HG02938 (cell line): ENCODE measurements around the gene UBA5.
A peak's percentile ranks its signal among the peaks of the same experiment; 100 is the strongest.

Source experiments
- ATAC-seq: cut with Tn5 transposase; IDR thresholded peaks from one replicate; pipeline ENCODE4 v1.9.1; 2021; ENCODE audit warnings: mild to moderate bottlenecking, moderate library complexity; ENCODE audit not compliant: unreplicated experiment

The UBA5 gene

DNA sequence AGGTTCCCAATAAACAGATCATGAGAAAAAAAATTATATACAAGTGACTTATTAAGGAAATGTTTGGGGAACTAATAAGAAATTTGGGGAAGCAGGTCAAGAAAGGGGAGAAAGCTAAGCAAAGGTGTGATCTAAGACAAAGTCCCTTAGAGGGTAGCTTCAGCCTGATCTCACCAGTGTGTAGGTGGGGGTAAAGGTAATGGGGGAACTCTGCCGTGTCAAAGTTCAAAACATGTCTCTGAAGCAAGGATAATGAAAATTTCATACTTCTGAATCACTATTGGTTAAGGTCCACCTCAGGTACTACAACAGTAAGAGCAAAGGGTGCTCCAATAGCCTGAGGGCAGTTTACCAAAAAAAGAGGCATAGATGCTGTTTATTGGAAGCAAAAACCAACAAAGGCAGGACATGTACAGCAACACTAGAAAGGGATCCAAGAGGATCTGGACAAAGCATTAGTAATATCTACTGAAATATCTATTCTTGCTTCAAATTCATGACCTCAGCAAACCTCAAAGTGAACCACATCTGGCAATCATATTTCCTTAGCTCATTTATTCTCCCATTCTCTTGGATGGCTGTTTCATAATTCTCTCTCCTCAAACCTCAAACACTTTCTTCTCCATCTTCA is 7.4 kb upstream of the UBA5 start:
- no peak for ATAC-seq

DNA sequence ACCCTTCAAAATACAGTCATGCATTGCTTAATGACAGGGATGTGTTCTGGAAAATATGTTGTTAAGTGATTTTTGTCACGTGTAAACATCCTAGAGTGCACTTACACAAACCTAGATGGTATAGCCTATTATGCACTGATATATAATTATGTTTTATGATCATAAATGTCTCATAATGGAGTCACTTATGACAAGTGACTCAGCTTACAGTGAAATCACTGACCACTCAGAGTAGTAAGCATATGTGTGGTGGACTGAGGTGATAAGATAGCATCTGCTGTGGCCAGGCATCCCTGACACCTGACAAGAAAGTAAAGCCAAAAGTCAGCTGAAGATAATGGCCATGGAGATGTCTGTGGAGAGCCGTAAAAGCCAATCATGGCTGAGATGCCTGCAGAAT is 5.9 kb upstream of the UBA5 start:
- no peak for ATAC-seq

DNA sequence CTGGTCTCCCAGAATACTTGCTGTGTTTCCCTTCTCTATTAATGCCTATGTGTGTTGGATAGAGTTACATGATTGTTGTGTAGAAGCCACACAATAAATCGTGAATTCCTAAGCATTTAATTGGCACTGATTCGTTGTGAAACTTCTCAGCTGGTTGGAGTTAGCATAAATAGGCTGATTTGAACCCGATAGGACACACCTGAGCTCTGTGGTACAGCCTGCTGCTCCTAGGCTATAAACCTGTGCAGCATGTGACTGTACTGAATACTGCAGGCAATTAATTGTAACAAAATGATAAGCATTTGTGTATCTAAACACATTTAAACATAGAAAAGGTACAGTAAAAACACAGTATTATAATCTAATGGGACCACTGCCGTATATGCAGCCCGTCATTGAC is 5.4 kb upstream of the UBA5 start:
- ATAC-seq, result no peak

DNA sequence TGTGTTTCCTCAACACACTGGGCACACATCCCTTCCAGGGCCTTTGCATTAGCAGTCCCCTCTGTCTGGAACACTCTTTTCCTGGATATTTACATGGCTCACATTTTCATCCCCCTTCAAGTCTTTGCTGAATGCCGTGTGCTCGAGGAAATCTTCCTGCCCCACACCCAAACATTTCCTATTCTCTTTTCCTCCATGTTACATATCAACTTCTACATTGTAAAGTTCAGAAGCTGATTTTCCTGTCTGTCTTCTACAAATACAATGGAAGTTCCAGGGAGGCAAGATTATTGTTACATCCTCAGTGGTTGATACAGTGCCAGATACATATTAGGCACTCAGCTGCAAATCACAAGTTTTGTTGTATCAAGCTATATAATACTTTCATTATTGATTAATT is 4.7 kb upstream of the UBA5 start:
- ATAC-seq, result no peak

DNA sequence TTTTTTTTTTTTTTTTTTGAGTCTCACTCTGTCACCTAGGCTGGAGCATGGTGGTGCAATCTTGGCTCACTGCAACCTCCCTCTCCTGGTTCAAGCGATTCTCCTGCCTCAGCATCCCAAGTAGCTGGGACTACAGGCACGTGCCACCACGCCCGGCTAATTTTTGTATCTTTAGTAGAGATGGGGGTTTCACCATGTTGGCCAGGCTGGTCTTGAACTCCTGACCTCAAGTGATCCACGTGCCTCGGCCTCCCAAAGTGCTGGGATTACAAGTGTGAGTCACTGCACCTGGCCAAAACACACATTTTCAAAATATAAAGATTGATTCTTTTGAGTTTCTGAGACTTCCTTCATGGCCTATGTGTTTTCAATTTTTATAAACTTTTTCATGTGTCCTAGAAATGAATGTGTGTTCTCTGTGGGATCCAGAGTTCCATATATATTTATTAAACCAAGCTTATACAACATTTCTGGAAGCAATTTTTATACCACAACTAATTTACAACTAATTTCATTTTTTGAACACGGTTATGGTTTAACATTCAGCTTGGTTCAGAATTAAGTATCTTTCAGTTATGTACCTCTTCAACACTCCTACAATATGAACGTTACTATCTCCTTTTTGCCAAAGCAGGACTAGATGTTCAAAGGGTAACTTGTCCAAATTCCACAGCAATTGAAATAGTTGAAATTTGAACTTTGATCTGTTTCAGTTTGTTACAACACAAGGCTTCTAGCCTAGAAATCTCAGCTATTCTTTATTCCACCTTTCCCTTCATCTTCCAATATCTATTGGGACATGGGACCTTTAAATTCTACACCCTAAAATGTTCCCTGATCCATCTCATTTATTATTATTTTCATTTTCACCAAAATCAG is 2.0 kb upstream of the UBA5 start:
- ATAC-seq, result no peak

DNA sequence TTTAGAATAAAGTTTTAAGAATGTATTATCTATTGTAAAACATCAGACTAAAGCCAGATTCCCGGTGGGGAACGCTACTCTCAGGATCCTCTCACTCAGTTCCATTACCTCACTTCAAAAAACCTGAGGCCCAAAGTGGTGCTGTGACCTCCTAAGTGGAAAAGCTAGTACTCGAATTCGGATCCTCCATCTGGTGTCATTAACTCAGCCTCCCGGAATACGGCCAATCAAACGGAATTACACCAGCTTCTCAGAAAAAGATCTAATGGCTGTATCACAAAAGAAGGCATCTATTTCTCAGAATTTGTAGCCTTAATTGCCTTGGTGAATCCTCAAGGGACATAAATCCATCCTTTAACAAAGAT is 1.1 kb upstream of the UBA5 start:
- ATAC-seq, result no peak

DNA sequence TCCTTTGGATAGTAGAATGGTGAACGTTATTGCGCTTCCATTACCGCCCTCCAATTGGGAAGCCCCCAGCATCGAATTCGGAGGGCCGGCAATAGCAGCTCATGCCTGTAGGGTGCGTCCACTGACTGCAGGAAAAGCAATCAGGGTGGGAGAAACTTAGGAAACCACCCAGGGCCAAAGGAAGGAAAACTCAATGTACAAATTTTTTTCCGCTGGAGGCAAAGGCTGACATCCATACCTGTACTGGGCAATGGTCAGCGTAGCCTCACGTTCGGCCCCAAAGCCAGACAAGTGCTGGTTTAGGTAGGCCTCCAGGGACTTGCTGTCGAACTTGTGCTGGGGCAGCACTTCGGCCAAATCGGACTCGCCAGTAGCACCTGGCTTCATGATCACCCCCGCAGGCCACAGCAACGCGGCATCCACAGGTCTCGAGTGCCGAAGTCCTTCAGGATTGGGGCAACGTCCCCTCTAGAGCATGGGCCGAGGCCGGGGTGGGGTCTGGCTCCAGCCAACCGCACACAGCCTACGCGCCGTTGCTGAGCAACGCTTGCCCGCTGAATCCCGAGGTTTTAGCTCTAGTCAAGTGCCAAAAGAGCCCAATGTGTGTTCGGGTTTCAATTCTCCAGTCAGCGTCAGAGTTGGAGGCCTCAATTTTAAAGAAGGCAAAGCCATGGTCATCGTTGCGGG is 621 bp upstream of the UBA5 start, which contains the start of gene ACAD11:
ACAD11 (minus strand) TSS at position 445 of the 687 bp plus-strand sequence; CDS start at position 387, 58 bp downstream.
- ATAC-seq, result peak; percentile 50

DNA sequence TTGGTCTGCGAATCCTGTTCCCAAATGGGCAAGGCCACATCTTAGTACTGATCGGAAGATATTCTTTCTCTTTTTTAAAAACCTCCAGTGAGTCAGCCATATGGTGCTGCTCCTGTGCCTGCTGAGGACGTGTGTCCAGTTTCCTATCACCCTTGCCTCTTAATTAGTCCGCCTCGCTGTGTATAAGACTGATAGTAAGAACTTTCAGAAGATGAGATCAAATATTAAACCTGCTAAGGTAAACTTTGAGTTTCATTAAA is 612 bp downstream of the UBA5 start:
- peak; percentile 3 for ATAC-seq

DNA sequence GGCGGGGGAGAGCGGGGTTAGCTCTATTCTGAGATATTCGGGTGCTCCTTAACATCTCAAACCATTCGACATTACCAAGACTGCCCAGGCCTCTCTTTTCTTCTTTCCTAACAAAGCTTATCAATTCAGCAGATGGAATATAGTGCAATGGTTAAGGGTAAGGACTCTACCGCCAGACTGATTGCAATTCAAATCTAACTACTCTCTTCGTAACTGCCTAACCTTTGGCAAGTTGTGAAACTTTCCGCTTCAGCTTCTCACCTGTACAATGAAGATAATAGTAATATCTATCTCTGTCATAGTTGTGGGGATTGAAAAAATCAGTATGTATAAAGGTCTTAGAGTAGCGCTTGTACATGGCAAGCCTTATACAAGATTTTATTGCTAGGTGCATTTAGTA is 972 bp downstream of the UBA5 start:
- ATAC-seq, result no peak

DNA sequence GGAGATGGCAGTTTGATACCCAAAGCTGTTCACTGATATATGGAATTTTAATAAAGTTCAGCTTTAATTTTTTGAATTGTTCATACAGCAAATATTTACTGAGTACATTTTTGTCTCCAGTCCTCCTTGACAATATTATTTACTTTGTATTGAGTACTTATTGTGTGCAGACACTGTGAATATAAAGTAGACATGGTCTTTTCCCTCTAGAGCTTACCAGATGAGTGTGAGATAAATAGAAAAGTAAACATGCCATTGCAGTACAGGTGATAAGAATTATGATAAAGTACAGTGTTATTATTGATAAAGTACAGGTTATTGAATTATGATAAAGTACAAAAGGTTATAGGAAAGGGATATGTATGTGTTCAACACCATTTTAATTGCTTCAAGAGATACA is 2.1 kb downstream of the UBA5 start:
- no peak for ATAC-seq

DNA sequence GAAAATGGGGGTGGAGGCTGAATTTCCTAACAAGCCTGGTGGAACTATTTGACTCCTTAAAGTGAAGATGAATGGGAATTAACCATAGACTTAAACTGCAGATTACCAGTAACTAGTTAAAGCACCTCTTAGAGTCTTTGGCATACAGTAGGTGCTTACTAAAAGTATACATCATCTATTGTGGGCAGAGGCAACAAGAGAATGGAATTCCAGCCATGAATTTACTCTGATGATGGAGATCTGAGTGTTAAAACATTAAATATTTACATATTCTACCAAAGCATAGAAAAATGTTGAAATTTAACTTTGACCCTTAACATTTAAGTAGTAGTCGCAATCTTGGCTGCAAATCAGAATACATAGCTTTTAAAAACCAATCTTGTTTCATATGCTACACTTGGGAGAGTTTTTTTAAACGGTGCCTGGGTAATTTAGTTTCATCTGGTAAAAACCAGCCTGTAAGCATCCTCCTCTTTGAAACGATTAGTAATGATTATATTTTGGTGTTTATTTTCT is 5.2 kb downstream of the UBA5 start:
- ATAC-seq, result no peak

DNA sequence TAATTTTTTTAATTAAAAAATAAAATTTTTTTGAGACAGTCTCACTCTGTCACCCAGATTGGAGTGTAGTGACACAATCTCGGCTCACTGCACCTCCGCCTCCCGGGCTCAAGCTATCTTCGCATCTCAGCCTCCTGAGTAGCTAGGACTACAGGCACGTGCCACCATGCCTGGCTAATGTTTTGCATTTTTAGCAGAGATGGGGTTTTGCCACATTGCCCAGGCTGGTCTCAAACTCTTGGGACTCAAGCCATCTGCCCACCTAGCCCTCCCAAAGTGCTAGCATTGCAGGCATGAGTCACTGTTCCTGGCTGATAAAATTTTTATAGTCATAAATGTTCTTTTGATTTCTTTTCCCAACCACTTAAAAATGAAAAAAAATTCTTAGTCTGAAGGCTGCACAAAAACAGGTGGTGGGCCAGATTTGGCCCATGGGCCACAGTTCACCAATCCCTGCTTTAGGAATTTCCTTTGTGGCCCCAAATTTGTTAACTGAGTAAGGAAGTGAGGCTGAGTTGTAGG is 9.2 kb downstream of the UBA5 start:
- ATAC-seq, result no peak

DNA sequence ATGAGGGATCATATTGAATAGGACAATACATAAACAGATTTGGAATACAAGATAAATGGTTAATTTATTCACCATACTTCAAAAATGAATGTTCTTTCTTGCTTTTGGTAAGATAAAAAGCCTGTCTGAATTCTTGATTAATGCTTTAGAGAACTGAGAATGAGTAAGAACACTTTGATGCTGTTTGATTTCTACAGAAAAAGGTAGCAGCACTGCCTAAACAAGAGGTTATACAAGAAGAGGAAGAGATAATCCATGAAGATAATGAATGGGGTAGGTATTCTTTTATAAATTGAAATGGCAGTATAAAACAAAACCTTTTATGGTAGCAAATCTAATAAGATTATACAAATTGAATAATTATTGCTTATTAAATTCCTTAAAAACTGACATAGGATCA is 15.3 kb downstream of the UBA5 start:
- no peak for ATAC-seq

DNA sequence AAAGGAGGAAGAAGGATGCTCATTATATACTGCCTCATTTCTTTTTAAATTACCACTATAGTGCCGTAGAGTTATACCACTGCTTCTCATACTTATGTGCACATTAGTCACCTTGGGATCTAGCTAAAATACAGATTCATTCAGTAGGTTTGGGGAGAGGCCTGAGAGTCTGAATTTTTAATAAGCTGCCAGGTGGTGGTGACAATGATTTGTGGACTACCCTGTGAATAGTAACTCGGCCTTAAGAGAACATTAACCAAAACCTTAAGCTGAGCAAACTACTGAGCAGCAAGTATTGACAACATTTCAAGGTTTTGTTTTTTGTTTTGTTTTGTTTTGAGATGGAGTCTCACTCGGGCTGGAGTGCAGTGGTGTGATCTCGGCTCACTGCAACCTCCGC is 19.8 kb downstream of the UBA5 start:
- ATAC-seq, result no peak

DNA sequence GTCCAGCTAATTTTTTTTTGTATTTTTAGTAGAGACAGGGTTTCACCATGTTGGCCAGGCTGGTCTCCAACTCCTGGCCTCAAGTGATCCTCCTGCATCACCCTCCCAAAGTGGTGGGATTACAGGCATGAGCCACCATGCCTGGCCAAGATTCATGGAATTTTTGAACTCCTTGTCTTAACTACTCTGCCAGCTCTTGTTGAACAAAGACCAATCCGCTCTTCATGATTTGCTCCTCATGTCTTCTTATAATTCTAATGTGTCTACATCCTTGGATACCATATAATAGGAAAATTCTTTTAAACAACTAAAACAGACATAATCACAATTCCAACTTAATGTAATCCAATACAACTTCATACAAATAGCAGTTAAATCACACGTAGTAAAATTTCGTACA is 21.3 kb downstream of the UBA5 start:
- ATAC-seq, result no peak

DNA sequence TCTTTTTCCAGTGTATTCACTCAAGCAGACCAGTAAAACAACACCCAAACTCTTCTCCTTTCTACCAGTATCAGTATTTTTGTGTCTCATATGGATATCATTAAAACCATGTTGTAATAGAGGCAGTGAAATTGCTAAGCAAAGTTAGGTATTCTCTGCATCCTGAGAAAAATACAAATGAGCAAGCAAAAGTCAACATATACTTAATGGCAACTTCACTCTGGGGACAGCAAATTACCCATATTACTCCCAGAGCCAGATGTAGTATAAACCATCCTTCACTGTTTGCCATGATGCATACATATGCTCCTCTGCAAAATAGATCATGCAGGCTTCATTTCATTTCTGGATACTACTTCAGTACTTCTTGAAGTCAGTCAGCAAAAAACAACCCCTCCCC is 22.1 kb downstream of the UBA5 start:
- ATAC-seq, result no peak

DNA sequence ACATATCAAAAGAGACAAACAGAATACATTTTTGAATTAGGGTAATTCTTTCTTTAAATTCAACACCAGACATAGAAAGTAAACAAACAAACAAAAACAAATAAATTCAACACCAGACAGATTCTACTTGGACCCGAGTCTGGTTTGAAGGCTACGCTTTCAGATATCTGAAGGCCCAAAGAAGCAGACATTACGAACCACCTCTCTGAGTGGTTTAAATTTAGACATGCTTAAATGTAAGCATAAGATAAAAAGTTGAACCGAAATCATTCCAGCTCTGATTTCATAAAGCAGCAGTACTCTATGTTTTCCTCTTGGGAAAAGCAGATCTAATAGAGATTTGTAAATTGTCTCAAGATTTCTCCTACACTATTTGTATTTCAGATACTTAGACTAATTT is 29.9 kb downstream of the UBA5 start:
- no peak for ATAC-seq

DNA sequence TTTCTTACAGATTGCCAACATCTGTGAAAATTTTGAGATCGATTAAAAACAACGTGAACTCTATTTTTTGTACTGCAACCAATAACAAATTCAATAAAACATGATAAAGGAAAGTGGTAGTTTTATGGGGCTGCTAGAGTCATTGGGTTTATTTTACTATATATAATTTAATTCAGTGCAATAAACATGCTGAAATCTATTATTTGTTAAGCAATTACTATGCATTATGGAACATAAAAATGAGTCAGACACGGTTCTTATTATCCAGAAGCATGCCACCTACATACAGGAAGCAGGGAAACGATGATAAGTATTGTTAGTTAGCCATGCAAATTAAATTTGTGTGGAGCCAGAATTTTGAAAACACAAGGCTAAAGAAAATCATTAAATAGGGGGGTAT is 34.9 kb downstream of the UBA5 start:
- no peak for ATAC-seq

DNA sequence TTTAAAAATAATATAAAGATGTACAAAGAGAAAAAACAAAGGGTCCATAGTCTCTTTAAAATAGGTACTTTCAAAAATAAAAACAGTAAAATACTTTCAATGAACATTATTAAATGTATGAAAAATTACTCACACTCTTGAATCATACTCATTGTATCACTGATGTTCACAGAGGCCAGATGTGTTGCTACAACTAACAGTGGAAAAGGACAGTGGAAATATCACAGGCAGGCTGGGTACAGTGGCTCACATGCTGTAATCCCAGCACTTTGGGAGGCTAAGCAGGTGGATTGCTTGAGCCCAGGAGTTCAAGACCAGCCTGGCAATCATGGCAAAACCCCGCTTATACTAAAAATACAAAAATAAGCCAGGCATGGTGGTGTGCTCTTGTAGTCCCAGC is 35.3 kb downstream of the UBA5 start:
- ATAC-seq, result no peak

DNA sequence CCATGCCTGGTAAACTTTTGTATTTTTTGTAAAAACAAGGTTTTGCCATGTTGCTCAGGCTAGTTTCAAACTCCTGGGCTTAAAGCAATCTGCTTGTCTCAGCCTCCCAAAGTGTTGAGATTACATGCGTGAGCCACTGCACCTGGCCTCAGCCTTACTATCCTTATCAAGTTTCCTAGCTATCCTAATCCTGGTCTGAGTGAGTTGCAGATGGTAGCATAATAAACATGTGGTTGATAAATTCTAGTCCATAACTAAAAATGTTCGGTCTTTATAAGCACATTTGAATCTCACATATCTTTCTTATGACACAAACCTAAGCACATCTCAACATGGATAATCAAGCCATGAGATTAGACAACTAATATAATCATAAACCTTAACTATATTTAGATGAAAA is 43.6 kb downstream of the UBA5 start:
- no peak for ATAC-seq

DNA sequence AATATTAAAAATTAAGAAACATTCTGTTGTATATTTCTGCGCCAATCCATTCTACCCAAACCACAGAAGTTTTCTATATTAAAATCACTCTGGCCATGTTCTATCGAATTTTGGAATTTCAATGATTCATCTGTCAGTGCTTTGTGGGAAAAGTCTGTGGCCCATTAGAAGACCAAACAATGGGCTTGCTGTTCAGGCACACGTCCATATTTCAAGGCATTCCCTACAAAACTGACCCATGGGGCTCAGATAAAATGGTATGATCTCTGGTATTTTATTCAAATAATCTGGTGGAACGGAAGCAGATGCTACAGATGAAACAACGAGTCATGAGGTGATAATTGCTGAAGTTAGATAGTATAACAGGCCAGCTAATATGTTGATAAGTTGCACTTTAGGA is 49.6 kb downstream of the UBA5 start:
- no peak for ATAC-seq

DNA sequence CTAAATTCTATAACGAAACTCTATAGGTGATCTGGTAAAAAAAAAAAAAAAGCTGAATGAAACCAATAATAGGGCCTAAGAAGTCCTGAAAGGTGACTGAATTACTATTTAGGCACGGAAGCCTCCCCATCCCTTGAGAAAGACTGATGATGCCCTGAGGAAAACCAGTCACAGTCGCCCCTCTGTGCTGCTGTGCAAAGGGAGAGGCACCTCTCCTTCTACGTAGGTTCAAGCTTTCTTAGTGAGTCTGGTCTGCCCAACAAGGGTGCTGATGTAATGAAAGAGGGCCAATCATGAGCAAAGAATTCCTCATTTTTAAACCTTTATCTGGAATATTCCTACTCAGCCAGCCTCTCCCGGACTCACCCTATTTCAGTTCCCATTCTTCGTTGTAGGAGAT is 50.2 kb downstream of the UBA5 start:
- ATAC-seq, result no peak
